GM19452 (cell line): ENCODE data around the gene FRMD4A.
"Not testable (repeated sequence)": the region's sequence is repeated elsewhere in the genome, so short reads cannot be mapped to it uniquely, and the experiment has no call there.

Source experiments
- ATAC-seq: cut with Tn5 transposase; IDR thresholded peaks from one replicate; pipeline ENCODE4 v1.9.1; 2021; ENCODE audit not compliant: unreplicated experiment

FRMD4A gene

DNA sequence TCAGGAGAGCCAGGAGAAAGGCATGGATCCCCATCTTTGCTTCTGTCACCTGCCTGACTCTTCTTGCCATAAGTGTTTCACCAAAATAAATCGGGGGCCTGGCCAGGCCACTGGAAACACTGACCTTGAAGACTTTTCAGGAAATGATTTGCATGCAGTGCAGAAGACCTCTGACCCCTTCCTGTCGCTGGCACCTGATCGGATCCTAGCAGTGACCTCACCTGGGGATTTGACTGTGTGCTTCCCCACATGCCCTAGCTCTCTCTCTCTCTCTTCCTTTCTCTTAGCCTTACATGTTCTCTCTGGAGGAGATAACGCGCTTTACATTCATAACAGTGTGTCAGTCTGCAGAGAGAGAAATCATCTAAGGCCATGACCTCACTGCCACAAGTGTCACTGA, 500.9 kb downstream of the FRMD4A start:
- ATAC-seq, result no peak

DNA sequence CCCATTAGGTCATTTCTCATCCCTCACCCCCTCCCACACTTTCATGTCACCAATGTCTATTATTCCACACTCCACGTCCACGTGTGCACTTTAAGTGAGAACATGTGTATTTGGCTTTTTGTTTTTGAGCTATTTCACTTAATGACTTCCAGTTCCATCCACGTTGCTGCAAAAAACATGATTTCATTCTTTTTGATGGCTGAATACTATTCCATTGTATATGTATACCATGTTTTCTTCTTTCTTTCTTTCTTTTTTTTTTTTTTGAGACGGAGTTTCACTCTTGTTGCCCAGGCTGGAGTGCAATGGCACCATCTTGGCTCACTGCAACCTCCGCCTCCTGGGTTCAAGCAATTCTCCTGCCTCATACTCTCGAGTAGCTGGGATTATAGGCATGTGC, 502.4 kb downstream of the FRMD4A start:
- not testable (repeated sequence) for ATAC-seq

DNA sequence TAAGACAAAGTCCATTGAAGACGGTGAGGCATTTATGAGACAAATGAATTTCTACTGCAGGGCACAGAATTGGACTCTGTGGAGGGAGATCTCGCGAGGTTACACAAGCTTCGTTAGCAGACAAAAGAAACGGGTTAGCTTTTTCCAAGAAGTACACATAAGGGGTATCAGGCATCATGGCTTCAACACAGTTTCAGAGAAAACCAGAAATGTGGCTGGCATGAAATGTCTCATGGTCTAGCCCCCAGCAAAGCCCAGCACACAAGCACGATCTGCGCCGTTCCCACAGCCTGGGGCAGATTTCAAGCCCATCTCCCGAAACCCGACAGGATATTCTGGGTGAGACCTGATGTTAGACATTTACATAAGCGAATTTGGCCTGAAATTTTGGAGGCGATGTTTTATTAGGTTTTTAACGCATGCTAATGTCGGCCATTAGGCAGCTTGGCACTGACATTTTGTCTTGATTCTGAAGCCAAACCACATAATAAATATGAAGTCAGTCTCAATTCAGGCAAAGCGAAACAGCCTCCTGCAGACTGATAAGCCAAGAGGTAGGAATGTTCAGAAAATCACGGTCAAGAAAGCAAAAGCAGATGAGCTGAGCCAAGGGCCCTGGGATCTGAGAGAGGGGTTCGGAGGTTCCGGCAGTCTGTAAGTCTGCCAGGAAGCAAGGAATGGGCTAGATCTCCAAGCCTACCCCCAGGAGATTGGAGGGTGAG, 503.5 kb downstream of the FRMD4A start:
- ATAC-seq, result no peak

DNA sequence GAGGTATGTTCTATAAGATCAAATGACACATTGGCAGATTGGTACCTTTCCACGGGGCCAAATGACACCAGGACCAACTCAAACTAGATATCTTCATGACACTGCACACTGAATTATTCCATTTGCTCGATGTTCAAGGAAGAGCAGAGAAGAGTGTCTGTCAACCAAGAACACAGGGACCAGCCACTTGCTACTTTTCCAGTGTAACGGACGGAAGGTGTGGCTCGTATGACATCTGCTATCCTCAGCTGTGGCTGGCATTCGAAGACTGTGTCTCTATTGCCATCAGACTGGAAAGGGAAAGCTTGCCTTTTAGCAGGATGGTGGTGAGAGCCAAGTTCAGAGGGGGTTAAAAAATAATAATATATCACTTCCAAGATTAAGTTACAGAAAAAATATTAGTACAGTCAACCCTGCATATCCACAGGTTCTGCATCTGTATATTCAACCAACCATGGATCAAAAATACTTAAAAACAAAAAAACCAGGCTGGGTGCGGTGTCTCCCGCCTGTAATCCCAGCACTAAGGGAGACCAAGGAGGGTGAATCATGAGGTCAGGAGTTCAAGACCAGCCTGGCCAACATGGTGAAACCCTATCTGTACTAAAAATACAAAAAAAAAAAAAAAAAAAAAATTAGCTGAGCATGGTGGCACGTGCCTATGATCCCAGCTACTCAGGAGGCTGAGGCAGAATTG, 506.9 kb downstream of the FRMD4A start:
- ATAC-seq, result no peak

DNA sequence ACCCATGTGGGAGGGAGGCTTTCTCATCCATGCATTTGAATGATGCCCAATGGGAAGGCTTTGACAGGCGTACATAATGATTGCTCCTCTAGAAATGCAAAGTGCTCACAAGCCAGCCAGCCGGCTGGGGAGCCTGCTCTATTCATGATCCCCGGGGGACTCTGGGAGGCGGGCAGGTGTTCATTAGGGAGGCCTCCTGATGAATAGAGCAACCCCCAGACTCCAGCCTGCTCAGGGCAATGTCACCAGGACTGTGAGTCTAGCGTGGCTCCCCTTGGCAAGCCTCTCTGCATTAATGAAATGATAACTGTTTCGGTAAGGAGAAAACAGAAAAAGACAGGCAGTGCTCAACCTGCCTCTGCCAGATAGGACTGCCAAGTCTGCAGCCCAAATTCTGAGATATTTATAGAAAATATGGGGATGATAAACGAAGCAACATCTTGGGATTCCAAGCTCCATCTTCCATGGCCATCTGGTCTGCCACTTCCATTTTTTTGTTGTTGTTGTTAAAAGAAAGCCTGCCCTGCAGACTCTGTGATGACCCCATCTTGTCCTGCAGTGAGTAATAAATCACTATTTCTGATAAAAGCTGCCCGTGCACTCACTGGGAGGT, 507.5 kb downstream of the FRMD4A start:
- no peak for ATAC-seq

DNA sequence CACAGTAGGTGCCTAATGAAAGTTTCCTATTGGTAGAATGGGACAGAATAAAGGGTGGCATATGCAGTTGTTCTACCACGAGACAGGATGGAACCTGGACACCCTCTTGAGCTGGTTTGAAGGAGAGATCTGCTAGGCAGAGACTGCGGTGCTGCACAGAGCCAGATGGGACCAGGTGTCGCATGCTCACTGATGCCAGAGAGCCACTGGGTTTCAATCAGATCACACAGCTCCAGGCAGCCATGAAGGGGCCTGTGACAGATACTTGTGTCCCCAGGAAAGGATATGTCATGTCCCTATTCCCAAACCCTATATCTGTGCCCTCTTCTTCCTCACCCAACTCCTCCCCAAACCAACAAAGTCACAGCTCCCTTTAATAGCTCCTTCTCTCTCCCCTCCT, 508.2 kb downstream of the FRMD4A start:
- ATAC-seq, result no peak

DNA sequence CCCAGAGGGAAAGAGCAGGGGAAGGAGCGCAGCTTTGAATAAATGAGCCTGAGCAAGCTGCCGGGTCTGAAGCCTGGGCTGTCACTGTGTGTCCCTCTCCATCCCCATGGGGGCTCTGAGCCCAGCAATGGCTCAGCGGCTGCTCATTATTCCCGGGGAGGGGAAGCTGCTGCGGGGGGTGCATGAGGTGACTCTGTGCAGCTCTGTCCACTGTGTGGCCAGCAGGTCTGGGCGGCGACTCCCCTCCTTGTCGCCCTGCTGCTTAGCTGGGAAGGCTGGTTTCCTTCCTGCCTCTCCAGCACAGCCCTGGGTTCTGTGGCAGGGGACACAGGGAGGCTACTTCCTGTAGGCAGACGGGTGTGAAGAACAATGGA, 509.8 kb downstream of the FRMD4A start:
- ATAC-seq, result no peak

DNA sequence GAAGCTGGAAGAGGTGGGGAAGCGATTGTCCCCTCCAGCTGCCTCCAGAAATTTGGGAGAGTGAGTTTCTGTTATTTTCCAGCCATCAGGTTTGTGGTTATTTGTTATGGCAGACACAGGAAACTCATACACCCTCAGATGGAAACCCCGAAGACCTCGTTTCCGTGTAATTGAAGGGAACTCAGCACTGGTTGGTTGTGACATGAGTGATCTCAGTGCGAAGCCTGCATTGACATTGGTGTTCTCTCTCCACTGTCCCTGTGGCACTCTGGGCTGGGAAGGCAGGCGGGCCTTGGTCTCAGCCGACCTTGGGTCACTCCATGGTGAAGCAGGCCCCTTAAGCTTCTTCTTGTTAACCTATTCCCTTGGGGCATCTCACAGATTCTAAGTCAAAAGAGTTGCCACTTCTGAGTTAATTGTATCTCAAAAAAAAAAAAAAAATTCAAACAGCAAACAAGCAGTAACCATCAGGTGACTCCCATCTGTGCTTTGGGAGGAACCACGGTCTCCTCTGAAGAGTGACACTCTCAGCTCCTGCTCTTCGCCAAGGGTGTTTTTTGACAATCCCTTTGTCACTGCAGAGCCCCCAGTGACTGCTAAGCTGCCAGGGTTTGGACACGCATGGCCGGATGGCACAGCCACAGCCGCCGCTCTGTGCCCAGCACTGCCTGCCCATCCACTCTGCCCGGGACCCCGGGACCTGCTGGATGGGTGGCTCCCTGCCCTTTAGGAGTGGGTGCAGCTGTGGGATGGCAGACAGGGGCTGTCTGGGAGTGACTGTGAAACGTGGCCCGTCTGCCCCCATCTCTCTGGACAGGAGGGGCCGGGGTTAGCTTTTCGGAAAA, 510.4 kb downstream of the FRMD4A start:
- ATAC-seq, result no peak

DNA sequence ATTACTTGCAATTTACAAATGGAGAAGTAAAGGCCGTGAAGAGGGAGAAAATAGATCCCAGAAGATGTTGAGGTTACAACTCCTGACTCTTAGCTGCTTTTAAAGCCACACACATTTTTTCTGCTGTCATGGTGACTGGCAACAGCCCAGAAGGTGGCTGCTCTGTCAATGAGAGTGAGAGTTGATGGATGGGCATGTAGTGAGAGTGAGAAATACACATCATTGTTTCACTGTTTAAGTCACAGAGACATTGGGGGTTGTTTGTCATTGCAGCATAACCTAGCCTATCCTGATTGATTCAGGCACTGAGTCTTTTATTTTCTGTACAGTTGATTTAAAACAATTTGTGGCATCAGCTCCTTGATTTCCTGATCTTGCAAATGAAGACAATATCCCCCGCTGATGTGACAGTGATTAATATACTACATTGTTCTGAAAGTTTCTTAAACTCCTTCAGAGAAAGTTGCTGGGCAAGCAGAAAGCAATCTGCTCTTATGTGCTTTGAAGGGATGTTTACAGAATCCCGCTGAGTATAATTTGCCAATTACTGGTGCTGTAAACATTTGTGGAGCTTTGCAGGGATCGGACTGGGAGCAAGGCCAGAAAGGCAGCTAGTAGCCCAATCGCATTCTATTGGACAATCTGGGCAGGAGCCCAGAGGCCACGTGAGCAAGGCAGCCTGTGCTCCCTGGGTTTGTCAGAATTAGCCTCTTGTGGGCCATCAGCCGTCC, 514.4 kb downstream of the FRMD4A start:
- no peak for ATAC-seq

DNA sequence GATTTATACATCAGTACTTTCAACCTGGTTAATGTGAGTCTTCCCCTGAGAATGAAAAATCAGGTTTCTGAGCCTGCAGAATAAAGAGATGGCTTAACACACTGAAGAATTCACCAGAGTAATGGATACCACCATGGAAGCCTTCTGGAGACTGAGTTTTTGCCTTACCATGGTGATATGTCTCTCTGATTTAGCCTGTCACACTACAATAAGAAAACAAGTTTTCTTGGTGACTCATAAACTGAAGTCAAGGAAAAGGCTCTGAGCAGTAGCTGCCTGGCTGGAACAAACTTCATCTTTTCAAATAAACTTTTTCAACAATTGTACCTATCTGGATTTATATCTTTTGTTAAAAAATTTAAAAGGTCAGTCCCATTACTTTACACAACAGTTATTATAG, 515.0 kb downstream of the FRMD4A start:
- no peak for ATAC-seq

DNA sequence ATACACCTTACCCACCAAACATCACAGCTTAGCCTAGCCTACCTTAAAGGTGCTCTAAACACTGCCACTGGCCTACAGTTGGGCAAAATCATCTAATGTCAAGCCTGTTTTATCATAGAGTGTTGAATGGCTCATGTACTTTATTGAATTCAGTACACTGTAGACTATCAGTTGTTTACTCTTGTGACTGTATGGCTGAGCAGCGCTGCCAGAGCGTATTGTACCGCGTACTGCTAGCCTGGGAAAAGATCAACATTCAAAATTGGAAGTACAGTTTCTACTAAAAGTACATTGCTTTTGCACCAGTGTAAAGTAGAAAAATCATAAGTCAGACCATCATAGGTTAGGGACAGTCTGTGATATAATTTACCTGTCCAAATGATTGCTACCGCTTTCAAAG, 517.2 kb downstream of the FRMD4A start:
- ATAC-seq, result no peak

DNA sequence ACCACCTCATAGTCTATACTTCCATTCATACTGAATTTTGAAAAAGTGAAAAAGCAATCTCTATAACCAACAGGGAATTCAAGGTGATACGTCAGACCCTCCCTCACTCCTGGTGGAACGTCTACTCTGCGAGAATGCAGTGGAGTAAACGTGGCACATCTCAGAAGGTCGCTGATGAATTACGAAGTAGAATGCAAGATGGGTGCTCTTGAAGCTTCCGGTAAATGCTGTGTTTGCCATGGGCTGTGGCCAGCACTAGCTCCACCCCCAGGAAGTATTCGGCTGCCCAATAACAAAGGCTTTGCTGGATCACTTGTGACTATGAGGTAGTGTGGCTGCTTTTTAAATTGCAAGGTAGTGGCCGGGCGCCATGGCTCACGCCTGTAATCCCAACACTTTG, 517.9 kb downstream of the FRMD4A start:
- ATAC-seq, result no peak

DNA sequence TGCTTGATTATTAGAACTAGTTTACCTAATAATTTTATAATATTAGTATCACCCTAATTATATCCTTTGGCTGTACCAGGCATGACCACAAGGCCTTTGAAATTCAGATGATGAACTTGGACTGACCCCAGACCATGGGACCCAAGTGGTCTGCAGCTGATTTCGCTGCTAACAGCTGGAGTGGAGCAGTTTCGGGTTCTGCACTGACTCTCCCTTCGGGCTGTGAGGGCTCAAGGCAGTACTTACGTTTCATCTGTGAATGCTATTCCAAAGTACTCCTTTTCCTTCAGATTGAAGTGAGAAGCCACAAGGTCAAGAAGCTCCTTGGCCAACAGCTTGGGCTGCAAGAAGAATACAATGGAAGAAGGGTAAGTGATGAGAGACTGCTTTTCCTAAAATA, 520.2 kb downstream of the FRMD4A start:
- ATAC-seq, result no peak

DNA sequence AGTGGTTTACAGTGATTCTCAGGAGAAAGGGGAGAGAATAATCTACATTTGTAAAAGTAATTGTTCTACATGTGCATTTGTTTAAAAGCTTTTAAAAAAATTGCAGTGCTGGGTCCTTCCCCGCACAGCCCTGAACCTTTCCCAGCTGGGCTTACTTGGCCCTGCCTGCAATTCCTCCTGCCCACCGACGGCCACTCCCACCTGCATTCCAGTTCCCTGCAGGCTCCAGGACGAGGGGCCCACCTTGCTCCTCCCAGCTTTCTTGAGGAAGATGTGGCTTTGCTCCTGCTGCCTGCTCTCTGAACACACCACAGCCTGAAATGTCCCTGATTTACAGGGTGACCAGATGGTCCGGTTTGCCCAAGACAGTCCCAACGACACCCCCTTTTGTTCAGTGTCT, 521.3 kb downstream of the FRMD4A start:
- ATAC-seq, result no peak

DNA sequence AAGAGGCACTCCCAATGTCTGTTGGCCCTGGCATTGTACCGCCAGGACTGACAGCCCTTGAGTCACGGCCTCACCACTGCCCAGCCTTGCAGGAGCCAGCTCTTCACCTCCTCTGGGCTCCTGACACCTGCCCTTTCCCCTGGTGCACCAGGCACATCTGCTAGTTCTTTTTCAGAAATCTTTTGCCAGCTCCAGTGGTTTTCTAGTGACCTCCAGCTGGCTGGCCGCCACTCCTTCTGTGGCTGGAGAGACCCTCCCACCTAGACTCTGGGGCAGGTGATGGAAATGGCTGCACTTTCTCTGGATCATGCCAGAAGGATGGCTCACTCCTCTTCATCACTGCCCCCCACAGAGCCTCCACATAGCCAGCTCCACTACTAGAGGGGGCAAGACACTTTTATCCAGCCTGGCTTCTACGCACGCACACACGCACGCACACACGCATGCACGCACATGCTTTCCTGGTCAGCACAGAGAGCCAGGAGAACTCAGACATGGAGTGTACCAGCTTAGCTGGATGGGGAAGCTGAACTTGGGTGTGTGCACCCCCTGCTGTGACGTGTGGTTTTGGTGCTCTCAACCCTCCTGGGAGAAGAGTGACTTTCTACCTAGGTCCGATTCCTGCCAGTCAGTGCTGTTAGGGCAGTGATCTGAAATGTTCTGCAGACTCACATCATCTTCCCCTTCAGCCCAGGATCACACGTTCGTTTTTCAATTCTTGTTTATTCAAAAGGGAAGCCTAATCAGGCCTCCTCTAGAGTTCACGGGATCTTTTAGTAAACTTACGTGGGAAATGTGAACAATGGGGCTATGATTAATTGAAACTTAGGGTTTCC, 522.0 kb downstream of the FRMD4A start:
- ATAC-seq, result no peak

DNA sequence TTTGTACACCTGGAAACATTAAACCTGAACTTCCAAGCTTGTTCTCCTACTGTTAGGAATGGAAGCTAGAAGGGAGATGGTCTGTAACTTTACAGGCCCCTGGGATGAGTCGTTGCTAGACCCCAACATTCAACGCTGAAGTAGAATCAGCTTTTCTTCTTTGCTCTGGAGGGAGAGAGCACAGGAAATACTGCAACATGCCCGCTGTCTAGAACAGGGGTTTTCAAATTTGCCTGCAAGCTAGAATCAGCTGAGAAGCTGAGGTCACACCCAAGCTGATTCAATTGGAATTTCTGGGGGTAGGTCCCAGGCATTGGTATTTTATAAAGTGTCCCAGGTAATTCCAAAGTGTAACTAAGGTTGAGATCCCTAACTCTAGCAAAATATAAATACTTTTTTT, 524.3 kb downstream of the FRMD4A start:
- no peak for ATAC-seq

DNA sequence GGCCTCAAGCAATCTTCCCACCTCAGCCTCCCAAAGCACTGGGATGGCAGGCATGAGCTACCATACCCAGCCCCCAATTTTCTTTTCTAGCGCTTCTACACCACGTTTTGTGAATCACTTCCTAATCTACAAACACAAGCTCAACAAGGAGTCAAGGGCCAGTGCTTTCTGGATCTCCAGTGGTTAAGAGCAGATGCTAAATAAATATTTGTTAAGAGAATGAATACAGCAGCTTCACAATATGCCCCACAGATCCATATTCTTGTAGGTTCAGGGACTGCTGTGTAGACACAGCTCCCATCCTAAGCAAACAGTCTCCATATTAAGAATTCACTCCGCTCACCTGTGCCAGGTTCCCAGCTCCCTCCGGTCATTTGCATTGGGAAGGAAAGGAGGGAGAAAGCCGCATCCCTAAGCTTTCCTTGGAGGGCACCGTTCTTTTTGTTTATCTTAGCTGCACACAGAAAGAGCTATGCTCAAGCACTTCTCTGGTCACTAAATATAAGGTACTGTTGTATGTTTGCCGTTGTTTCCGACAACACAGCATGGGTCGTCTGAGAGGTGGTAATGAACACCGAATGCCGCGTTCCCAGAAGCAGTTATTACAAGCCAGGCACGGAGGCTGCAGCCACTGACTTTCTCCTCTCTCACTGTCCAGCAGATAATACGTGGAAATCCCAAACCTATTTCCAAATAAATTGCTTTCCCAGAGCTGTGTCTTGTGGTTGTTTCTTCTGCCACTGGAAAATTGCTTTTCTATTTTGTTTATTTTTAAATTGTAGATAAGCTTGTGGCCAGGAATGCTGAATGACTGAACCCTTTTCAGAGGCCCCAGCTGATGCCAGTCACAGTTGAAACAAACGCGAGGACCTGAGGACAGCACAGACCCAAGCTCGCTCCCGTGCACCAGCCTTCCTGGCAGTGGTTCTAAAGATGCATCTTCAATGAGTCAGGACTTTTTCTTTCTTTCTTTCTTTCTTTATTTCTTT, 526.9 kb downstream of the FRMD4A start:
- no peak for ATAC-seq

DNA sequence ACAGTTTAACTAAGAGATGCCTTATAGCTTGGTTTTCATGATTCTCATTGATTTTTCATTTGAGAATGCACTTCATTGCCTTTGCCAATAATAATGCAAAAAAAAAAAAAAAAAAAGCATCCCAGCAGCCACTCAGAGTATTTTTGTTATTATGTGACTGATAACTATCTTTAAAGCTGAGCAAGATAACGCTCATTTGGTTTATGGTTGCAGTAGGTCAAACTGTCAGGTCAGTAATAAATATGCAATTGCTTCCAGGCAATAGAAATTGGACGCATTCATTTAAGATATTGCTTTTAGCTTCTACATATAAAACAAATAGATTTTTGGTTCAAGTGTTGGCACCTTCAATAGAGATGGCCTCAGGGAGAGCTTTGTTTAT, 528.8 kb downstream of the FRMD4A start:
- no peak for ATAC-seq
